ENCODE measurements around the gene STIL.
"Not testable (repeated sequence)": the region's sequence is repeated elsewhere in the genome, so short reads cannot be mapped to it uniquely, and the experiment has no call there.

STIL gene

GRCh38 chr1:47216278-47217059, 97.5 kb downstream of the STIL start:
- no peak for DNase-seq

DNA sequence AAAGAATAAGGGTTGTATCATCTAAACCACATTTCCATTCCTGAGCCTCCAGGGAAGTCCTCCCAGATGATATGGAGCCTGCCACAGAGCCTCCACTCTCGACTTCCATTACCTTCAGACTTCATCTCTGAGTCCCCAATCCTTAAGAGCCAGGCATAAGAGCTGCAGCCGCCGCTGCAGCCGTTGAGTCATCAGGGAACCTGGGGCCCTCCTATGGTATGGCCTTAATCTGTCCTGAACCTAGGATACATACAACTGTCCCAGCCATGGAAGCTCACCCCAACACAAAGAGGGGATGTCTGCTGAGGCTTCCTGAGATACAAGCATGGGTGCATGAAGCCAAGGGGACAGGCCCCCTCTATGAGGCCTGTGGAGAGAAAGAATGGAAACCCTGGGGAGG, 98.2 kb downstream of the STIL start:
- no peak for DNase-seq

DNA sequence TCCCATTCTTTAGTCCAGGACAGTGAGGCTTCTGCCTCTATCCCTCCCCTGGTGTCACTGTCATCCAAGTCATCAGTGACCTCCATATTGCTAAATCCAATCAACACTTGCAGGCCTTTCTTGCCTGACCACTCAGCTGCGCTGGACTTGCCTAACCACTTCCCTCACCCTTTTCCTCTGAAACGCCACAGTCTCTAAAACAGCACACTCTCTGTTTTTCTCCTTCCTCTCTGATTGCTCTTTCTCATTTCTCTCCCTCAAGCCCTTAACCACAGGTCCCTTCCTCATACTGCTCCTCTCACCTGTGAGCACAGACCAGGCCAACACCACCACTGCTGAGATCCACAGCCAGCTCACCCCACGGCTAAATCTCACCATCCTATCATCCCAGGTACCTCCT, 99.4 kb downstream of the STIL start:
- no peak for DNase-seq

GRCh38 chr1:47213230-47213963, 100.5 kb downstream of the STIL start:
- DNase-seq, result no peak

- no peak for DNase-seq
Measured at GRCh38 chr1:47212636-47213229, 101.2 kb downstream of the STIL start.

DNA sequence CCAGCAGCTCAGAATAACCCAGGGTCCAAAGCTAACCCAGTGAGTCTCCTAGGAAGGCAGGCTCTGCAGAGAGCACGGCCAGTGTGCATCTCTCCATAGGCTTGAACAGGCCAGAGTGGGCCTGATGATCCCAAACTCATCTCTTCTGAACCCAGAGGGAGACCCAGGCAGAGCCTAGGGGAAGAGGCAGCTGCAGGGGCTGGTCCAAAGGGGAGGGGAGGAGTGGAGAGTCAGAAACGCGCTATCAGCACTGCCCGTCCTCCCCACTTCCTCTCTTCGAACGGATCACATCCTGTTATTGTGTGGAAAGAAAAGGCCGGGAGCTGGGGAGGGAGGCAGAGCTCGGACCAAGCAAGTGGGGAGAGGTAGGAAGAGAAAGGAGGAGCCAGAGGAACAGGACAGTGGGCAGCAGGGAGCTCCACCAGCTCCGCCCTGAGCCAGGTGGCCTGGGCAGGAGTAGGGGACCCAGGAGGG, 102.1 kb downstream of the STIL start:
- DNase-seq, result no peak

- DNase-seq, result no peak
Measured at GRCh38 chr1:47210666-47211065, 103.3 kb downstream of the STIL start.

GRCh38 chr1:47209725-47210325, 104.1 kb downstream of the STIL start:
- no peak for DNase-seq

DNA sequence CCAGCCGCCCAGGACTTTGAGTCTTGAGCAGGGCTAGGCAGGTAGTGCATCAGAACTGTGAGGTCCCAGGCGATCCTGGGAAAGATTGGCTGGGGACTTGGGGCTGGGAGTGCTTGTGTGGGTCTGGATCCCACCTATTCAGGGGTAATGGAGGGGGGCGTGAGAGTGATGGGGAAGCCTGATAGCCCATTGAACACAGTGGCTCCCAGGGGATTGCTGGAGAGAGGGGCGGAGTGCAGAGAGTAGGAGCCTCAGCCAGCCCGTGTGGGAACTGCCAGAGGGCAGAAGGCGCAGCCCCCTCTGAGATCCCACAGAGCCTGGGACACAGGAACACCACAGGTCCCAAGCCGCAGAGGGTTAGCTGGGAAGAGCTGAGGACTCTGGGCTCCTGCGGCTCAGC, 104.9 kb downstream of the STIL start:
- no peak for DNase-seq

DNA sequence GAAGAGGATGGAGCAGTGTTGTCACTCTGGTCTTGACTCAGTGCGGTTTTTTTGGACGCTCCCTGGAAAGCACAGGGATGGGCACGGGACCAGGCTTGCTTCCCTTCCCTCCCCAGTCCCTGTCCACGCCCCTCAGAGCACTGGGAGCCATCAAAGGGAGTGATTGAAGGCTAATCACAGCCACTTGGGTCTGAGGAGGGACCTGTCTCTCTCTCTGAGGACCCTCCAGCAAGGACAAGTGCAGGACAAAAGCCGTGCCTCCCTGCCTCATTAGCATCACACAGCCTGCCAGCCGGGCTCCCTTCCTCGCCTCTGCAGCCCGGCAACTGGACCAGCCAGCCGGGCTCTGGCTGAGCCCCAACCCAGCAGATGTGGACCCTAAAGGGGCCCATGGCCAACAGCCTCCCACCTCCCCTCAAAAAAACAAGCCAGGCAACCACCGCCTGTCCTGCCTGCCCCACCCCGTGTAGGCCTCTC, 105.5 kb downstream of the STIL start:
- no peak for DNase-seq

- no peak for DNase-seq
Measured at GRCh38 chr1:47207803-47208373, 106.1 kb downstream of the STIL start.

DNA sequence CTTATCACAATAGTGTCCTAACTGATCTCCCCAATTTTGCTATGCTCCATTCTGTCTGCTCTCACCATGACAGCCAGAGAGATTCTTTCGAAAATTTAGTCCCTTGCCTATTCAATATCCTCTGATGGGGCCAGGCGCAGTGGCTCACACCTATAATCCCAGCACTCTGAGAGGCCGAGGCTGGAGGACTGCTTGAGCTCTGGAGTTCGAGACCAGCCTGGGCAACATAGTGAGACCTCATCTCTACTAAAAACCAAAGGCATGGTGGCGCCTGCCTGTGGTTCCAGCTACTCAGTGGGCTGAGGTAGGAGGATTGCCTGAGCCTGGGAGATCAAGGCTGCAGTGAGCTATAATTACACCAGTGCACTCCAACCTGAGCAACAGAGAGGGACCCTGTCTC, 108.0 kb downstream of the STIL start:
- no peak for DNase-seq

- DNase-seq, result not testable (repeated sequence)
Measured at GRCh38 chr1:47203504-47203903, 110.4 kb downstream of the STIL start.

DNA sequence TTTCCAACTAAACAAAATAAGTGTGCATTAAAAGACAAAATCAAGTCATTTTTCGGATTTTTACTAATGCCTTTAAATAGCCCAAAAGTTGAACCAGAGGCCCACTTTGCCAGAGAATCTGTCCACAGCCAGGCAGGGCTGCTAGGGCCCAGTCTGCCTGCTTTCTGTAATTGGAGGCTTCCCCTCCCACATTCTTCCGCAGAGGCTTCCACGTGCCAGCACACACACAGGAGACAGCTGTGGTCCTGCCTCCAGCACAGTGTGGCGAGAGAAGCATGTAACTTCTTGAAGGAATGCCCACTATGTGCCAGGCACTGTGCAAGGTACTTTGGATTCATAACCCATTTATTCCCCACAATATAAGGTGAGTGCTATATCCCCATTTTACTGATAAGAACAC, 112.8 kb downstream of the STIL start:
- no peak for DNase-seq
